SK-N-SH (cell line): Measurements from ENCODE around the gene DHX9. TPM values are rescaled to one million over a fixed set of nuclear protein-coding genes. Genes with fewer than 3 reads are reported as not detected.

ENCODE experiments used
- CTCF ChIA-PET: fragments of 300-600, 350-600 bp; formaldehyde crosslinking; extraction: SDS; loops from one replicate; lab custom pipeline; 2021; lab: Yijun Ruan, JAX
- POLR2A ChIA-PET: fragments of 350-600 bp; sonication (Branson Sonifier 250); formaldehyde crosslinking; extraction: SDS; loops from one replicate; lab custom pipeline; 2020; ENCODE audit warnings: antibody characterized with exemption, inconsistent platforms; lab: Yijun Ruan, JAX
- DNase-seq: peaks from one replicate; pipeline ENCODE4 v3.0.0; 2012
- H2AFZ ChIP-seq: fragments of 200-600 bp; sonication (generic); 2 replicates; pipeline ENCODE4 v1.8.1; 2016; ENCODE audit warnings: antibody characterized with exemption, mild to moderate bottlenecking, low read depth
- H3F3A ChIP-seq: fragments of 200-600 bp; sonication (generic); replicated peaks from 2 replicates; pipeline ENCODE3; 2016; ENCODE audit warnings: antibody characterized with exemption, mild to moderate bottlenecking; ENCODE audit not compliant: insufficient read depth
- H3K27ac ChIP-seq, 2 experiments: fragments of 200-500 bp in 1 of 2; fragments of 200-600 bp in 1 of 2; sonication (Bioruptor generic) in 1 of 2; sonication (generic), shearing (Covaris generic) in 1 of 2; 2 replicates each; pipeline versions ENCODE4 v1.5.1 to v1.6.1; 2014 to 2016; ENCODE audit warnings: low read depth in 2 of 2, inconsistent platforms in 1 of 2, low read length in 1 of 2, mild to moderate bottlenecking in 1 of 2, mixed read lengths in 1 of 2
- H3K27me3 ChIP-seq: fragments of 200-600 bp; sonication (generic), shearing (Covaris generic); 2 replicates; pipeline ENCODE4 v1.6.1; 2016; ENCODE audit warnings: mixed run types; ENCODE audit not compliant: insufficient read depth
- H3K36me3 ChIP-seq, 2 experiments: fragments of 200-500 bp in 1 of 2; fragments of 200-600 bp in 1 of 2; sonication (Bioruptor generic) in 1 of 2; sonication (generic) in 1 of 2; replicated peaks in 1 of 2; 2 replicates each; pipeline versions ENCODE3 to v1.5.1; 2014 to 2016; ENCODE audit warnings: low read length in 1 of 2, mild to moderate bottlenecking in 1 of 2; ENCODE audit not compliant: insufficient read depth in 2 of 2, control insufficient read depth in 1 of 2
- H3K4me1 ChIP-seq, 2 experiments: fragments of 200-500 bp in 1 of 2; fragments of 200-600 bp in 1 of 2; sonication (Bioruptor generic) in 1 of 2; sonication (generic), shearing (Covaris generic) in 1 of 2; 2 replicates each; pipeline versions ENCODE4 v1.5.1 to v1.6.1; 2014 to 2016; ENCODE audit warnings: low read depth in 1 of 2, low read length in 1 of 2, mixed run types in 1 of 2; ENCODE audit not compliant: insufficient read depth in 2 of 2, control insufficient read depth in 1 of 2
- H3K4me2 ChIP-seq: fragments of 200-600 bp; sonication (generic), shearing (Covaris generic); 2 replicates; pipeline ENCODE4 v1.6.1; 2017; ENCODE audit warnings: mixed run types
- H3K4me3 ChIP-seq, 2 experiments: fragments of 200-500 bp in 1 of 2; fragments of 200-600 bp in 1 of 2; sonication (Bioruptor generic) in 1 of 2; sonication (generic), shearing (Covaris generic) in 1 of 2; 2 replicates each; pipeline versions ENCODE4 v1.5.1 to v1.8.1; 2014 to 2016; ENCODE audit warnings: low read depth in 2 of 2, inconsistent platforms in 1 of 2, low read length in 1 of 2, mild to moderate bottlenecking in 1 of 2, mixed read lengths in 1 of 2, moderate library complexity in 1 of 2
- H3K79me2 ChIP-seq: fragments of 200-600 bp; sonication (generic); 2 replicates; pipeline ENCODE4 v1.8.1; 2017; ENCODE audit warnings: mild to moderate bottlenecking; ENCODE audit not compliant: insufficient read depth
- H3K9ac ChIP-seq: fragments of 200-600 bp; sonication (generic); 2 replicates; pipeline ENCODE4 v1.6.1; 2017; ENCODE audit warnings: mixed run types
- H3K9me2 ChIP-seq: fragments of 200-600 bp; sonication (generic); 2 replicates; pipeline ENCODE4 v1.6.1; 2017; ENCODE audit warnings: mixed run types
- H3K9me3 ChIP-seq: fragments of 200-600 bp; sonication (generic); 2 replicates; pipeline ENCODE4 v1.6.1; 2017; ENCODE audit warnings: mixed run types, mild to moderate bottlenecking, moderate library complexity
- H4K20me1 ChIP-seq: fragments of 200-600 bp; sonication (generic); 2 replicates; pipeline ENCODE4 v1.6.1; 2017; ENCODE audit warnings: mild to moderate bottlenecking, mixed run types; ENCODE audit not compliant: insufficient read depth
- CTCF ChIP-seq: fragments of 200-600 bp; sonication (generic); IDR thresholded peaks from 2 replicates; pipeline ENCODE4 v1.6.1; 2017; ENCODE audit warnings: antibody characterized with exemption, mild to moderate bottlenecking, moderate library complexity
- EP300 ChIP-seq, 2 experiments: IDR thresholded peaks; 2 replicates each; pipeline versions ENCODE4 v1.4.0 to v1.6.1; 2012; ENCODE audit warnings: borderline replicate concordance in 1 of 2, low read depth in 1 of 2, low read length in 1 of 2
- FOSL2 ChIP-seq: IDR thresholded peaks from 2 replicates; pipeline ENCODE4 v1.4.0; 2012; ENCODE audit warnings: low read depth, mild to moderate bottlenecking, moderate library complexity, borderline replicate concordance
- FOXM1 ChIP-seq: IDR thresholded peaks from 2 replicates; pipeline ENCODE4 v1.4.0; 2012; ENCODE audit warnings: low read depth, mild to moderate bottlenecking
- GATA2 ChIP-seq: sonication (generic); formaldehyde crosslinking; IDR thresholded peaks from 2 replicates; pipeline ENCODE4 v1.5.0; 2020; ENCODE audit warnings: mild to moderate bottlenecking, missing genetic modification reagents
- RAD21 ChIP-seq: IDR thresholded peaks from 2 replicates; pipeline ENCODE4 v1.6.1; 2012; ENCODE audit warnings: mild to moderate bottlenecking, low read length
- RFX5 ChIP-seq: IDR thresholded peaks from 2 replicates; pipeline ENCODE4 v1.6.1; 2012; ENCODE audit warnings: mild to moderate bottlenecking, improper control_type of control experiment, low read length
- RXRA ChIP-seq: IDR thresholded peaks from 2 replicates; pipeline ENCODE4 v1.4.0; 2012; ENCODE audit warnings: low read depth, mild to moderate bottlenecking, borderline replicate concordance
- SMC3 ChIP-seq: IDR thresholded peaks from 2 replicates; pipeline ENCODE4 v1.6.1; 2012; ENCODE audit warnings: low read depth, low read length, improper control_type of control experiment
- TCF12 ChIP-seq: IDR thresholded peaks from 2 replicates; pipeline ENCODE4 v1.4.0; 2012
- TEAD4 ChIP-seq: IDR thresholded peaks from 2 replicates; pipeline ENCODE4 v1.4.0; 2012; ENCODE audit warnings: mild to moderate bottlenecking, borderline replicate concordance; ENCODE audit not compliant: insufficient read depth
- WGBS: methylation state at CpG from one replicate; pipeline ENCODE4 v1.1.6; 2017; ENCODE audit warnings: low lambda C conversion rate; 5-methylcytosine and 5-hydroxymethylcytosine counted together
- polyA plus RNA-seq, 3 experiments: library from polyadenylated mRNA; depleted of rRNA; stranded (reverse); fragments of >200 nt; gene quantifications; 2 replicates each; pipeline ENCODE4 v1.2.3, GENCODE V29; 2012
- TF ChIP-seq, protein P1 (sequence below): fragments of 150-350 bp; IDR thresholded peaks from 2 replicates; pipeline ENCODE4 v1.6.1; 2017; ENCODE audit warnings: antibody characterized with exemption, low read length, low read depth, borderline replicate concordance
- TF ChIP-seq, protein P2 (sequence below): IDR thresholded peaks from 2 replicates; pipeline ENCODE4 v1.4.0; 2012; ENCODE audit warnings: low read depth

The DHX9 gene
- polyA plus RNA-seq, 1 of the 3 experiments (the other 2 are of a cell fraction) = 145 TPM

DNA sequence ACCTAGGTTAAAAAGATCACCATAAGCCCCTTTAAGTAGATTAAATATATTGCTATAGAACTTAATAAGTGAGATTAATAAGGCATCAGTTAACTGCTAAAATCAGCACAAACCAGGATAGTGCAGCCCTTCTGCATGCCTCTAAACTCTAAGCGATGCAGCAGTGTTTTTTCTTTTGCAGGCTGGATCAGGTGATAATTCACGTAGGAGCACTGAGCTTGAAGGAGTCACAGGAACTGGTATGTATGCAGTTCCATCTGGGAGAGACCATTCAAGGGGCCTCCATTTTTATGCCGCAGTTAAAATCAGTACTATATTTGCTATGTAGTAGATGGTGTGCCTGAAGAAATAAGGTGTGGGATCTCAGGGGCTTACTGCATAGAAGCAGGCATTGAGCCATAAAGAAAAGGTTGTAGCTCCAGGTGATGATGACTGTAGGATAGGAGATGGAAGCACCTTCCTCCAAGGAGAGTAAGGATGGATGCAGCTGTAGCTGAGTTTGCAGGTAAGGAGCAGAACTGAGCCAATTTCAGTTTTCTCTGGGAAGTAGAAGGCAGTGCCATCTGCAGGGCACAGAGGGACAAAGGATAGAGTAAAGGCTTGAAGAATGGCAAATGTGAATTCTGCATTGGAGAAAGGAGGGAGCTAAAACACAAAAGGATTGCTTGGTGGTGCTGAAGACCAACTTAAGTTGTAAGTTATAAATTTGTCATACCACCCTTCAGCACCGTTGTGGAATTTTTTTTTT lies 27.0 kb upstream of the DHX9 start:
- Histone ChIP-seq H3K27ac (no peak overlapping the region), H3F3A (no peaks in the 10 kb centered on the region), H3K9me3 (no peaks in the 10 kb centered on the region), H3K9me2 (no peaks in the 10 kb centered on the region), H3K27me3 (no peaks in the 10 kb centered on the region), H3K4me3 (no peak overlapping the region), H3K4me2 (no peak overlapping the region), H3K79me2 (no peaks in the 10 kb centered on the region), H4K20me1 (no peaks in the 10 kb centered on the region), H3K36me3 (peaks cover 0 to 10% of the 10 kb centered on the region in 2 experiments), H3K9ac (no peak overlapping the region), H3K4me1 (no peaks in the 10 kb centered on the region), H2AFZ (no peak overlapping the region)
- no peak for DNase-seq
- CTCF ChIA-PET = interaction anchor here (0.7 kb wide), 1 partner anchor 21 kb away, joined by 4 read pairs; no protein-coding TSS in a partner anchor
- WGBS = 88% methylated on average over 4 of the region's 4 CpGs
- POLR2A ChIA-PET = no interaction called here
- TF ChIP-seq RAD21 = peak; percentile 20; the same call in 1 of the 2 replicates
- TF ChIP-seq GATA2 (CRISPR knock-in tag) = no peak

GRCh38 chr1:182816863-182817262 lies 22.3 kb upstream of the DHX9 start:
- Histone ChIP-seq H4K20me1 (no peaks in the 10 kb centered on the region), H3K9me2 (no peaks in the 10 kb centered on the region), H3K4me2 (no peak overlapping the region), H3K9me3 (no peaks in the 10 kb centered on the region), H3F3A (no peaks in the 10 kb centered on the region), H3K4me3 (no peak overlapping the region), H3K27me3 (no peaks in the 10 kb centered on the region), H3K4me1 (no peaks in the 10 kb centered on the region), H3K27ac (no peak overlapping the region), H2AFZ (no peak overlapping the region), H3K79me2 (no peaks in the 10 kb centered on the region), H3K9ac (no peak overlapping the region), H3K36me3 (peaks cover 0 to 16% of the 10 kb centered on the region in 2 experiments)
- no peak for TF ChIP-seq FOXM1
- TF ChIP-seq TEAD4 = no peak
- TF ChIP-seq TCF12 = no peak
- TF ChIP-seq, protein P1, sequence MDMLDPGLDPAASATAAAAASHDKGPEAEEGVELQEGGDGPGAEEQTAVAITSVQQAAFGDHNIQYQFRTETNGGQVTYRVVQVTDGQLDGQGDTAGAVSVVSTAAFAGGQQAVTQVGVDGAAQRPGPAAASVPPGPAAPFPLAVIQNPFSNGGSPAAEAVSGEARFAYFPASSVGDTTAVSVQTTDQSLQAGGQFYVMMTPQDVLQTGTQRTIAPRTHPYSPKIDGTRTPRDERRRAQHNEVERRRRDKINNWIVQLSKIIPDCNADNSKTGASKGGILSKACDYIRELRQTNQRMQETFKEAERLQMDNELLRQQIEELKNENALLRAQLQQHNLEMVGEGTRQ = no peak
- TF ChIP-seq CTCF = no peak
- TF ChIP-seq EP300 (IDR thresholded peaks at IDR 0.05; ENCODE audit: borderline replicate concordance in 1 of 2, low read depth in 1 of 2, low read length in 1 of 2) = no peak
- TF ChIP-seq RFX5 = no peak
- TF ChIP-seq, protein P2, sequence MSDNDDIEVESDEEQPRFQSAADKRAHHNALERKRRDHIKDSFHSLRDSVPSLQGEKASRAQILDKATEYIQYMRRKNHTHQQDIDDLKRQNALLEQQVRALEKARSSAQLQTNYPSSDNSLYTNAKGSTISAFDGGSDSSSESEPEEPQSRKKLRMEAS = no peak
- TF ChIP-seq SMC3 = no peak
- no peak for TF ChIP-seq FOSL2
- no peak for TF ChIP-seq RXRA
- DNase-seq = no peak
- ChIA-PET CTCF (no interaction called here), POLR2A (no interaction called here)
- 87% methylated on average over 2 of the region's 2 CpGs for WGBS
